OCI-LY3 (cell line): Measurements from ENCODE around the gene NAT9.

ENCODE experiments used
- EZH2phosphoT487 ChIP-seq: fragments of 200-600 bp; shearing (Covaris generic); IDR thresholded peaks from 2 replicates; pipeline ENCODE4 v1.6.1; 2018; ENCODE audit warnings: antibody characterized with exemption, mixed run types, low read depth
- TF ChIP-seq, protein P1 (sequence below): fragments of 200-600, 300-600 bp; sonication (generic); IDR thresholded peaks from 2 replicates; pipeline ENCODE4 v1.5.1; 2014; ENCODE audit warnings: antibody characterized with exemption, low read length, low read depth

DNA sequence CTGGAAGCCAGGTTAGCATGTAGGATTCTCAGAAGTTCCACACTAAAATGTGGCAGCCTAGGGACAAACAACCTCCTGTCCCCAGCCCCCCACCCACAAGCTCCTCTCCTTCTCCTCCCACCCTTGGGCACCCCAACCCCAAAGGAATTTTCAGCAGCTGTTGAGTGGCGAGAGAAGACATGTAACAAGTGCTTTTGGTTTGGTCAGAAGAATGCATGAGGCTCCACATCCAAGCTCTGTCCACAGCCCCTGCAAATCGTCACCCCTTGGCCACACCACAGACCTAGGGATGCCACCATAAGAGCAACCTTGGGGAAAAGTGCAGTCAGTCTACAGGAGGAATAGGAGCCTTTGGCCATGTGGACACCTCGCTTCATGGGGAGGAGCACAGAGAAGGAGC lies 51.0 kb downstream of the NAT9 start:
- TF ChIP-seq, protein P1, sequence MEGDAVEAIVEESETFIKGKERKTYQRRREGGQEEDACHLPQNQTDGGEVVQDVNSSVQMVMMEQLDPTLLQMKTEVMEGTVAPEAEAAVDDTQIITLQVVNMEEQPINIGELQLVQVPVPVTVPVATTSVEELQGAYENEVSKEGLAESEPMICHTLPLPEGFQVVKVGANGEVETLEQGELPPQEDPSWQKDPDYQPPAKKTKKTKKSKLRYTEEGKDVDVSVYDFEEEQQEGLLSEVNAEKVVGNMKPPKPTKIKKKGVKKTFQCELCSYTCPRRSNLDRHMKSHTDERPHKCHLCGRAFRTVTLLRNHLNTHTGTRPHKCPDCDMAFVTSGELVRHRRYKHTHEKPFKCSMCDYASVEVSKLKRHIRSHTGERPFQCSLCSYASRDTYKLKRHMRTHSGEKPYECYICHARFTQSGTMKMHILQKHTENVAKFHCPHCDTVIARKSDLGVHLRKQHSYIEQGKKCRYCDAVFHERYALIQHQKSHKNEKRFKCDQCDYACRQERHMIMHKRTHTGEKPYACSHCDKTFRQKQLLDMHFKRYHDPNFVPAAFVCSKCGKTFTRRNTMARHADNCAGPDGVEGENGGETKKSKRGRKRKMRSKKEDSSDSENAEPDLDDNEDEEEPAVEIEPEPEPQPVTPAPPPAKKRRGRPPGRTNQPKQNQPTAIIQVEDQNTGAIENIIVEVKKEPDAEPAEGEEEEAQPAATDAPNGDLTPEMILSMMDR = no peak
- TF ChIP-seq EZH2phosphoT487 = no peak
